ENCODE results near the gene JAZF1. TPM values are rescaled to one million over a fixed set of nuclear protein-coding genes. Genes with fewer than 3 reads are reported as not detected.

JAZF1 gene
- total RNA-seq, 2 donors from 2014 or later = 9.3 to 37.4 TPM

DNA sequence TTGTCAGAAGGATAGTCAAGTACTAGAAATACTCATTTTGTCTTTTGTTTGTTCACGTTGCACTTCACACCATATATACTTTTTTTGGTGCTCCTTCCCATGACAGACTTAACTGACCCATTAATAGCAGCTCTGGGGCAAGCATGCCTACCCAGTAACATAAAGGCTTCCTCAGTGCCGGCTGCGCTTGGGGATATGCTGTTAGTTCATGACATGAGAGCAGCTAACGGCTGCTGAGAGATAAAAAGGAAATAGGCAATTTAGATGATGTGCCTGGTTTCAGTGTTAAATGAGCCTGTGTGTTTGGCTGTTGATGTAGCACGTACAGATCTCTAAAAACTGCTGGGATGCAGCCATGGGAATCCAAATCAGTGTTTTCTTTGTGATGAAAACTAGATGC lies 354.2 kb downstream of the JAZF1 start:
- H3K36me3 ChIP-seq = no peaks in the 10 kb centered on the region
- intact Hi-C loops (cut with DNase I) = no loop called here
- no peak for DNase-seq (ENCODE audit: low spot score)
- H3K27ac ChIP-seq = no peak overlapping the region
- H3K4me1 ChIP-seq (replicated peaks) = no peaks in the 10 kb centered on the region
- H3K27me3 ChIP-seq (replicated peaks; ENCODE audit: insufficient read depth) = no peaks in the 10 kb centered on the region
- WGBS = 89% methylated on average over 5 of the region's 5 CpGs
- H3K9me3 ChIP-seq = no peaks in the 10 kb centered on the region
- no peak overlapping the region for H3K4me3 ChIP-seq
- TF ChIP-seq, protein P1, sequence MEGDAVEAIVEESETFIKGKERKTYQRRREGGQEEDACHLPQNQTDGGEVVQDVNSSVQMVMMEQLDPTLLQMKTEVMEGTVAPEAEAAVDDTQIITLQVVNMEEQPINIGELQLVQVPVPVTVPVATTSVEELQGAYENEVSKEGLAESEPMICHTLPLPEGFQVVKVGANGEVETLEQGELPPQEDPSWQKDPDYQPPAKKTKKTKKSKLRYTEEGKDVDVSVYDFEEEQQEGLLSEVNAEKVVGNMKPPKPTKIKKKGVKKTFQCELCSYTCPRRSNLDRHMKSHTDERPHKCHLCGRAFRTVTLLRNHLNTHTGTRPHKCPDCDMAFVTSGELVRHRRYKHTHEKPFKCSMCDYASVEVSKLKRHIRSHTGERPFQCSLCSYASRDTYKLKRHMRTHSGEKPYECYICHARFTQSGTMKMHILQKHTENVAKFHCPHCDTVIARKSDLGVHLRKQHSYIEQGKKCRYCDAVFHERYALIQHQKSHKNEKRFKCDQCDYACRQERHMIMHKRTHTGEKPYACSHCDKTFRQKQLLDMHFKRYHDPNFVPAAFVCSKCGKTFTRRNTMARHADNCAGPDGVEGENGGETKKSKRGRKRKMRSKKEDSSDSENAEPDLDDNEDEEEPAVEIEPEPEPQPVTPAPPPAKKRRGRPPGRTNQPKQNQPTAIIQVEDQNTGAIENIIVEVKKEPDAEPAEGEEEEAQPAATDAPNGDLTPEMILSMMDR (IDR thresholded peaks at IDR 0.05) = no peak

DNA sequence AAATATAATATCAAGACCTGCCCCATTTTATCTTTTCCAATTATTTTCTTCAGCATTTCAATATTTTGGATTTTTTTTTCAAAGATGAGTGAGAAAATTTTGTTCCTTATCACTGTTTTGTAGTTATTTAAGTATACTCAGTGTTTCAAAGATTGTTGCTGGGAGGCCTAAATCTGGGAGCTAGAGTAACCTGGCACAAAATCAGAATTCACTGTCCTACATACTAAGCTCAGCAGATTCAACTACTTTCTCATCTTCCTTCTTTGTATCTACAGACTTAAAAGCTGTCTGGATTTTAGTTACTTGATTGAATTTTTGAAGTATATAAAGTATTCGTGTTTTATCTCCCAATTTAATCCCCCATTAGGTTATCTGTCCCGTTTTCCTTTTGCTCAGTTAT lies 354.7 kb downstream of the JAZF1 start:
- DNase-seq (ENCODE audit: low spot score) = no peak
- H3K36me3 ChIP-seq = no peaks in the 10 kb centered on the region
- WGBS = 88% methylated on average over 2 of the region's 2 CpGs
- intact Hi-C loops (cut with DNase I) = no loop called here
- no peak overlapping the region for H3K4me3 ChIP-seq
- no peak overlapping the region for H3K27ac ChIP-seq
- TF ChIP-seq, protein P1 (IDR thresholded peaks at IDR 0.05) = no peak
- no peak for TF ChIP-seq POLR2A (IDR thresholded peaks at IDR 0.05)
- no peak for TF ChIP-seq POLR2AphosphoS5 (IDR thresholded peaks at IDR 0.05)
- H3K9me3 ChIP-seq = no peaks in the 10 kb centered on the region
- H3K4me1 ChIP-seq (replicated peaks) = no peaks in the 10 kb centered on the region
- no peaks in the 10 kb centered on the region for H3K27me3 ChIP-seq (replicated peaks; ENCODE audit: insufficient read depth)

DNA sequence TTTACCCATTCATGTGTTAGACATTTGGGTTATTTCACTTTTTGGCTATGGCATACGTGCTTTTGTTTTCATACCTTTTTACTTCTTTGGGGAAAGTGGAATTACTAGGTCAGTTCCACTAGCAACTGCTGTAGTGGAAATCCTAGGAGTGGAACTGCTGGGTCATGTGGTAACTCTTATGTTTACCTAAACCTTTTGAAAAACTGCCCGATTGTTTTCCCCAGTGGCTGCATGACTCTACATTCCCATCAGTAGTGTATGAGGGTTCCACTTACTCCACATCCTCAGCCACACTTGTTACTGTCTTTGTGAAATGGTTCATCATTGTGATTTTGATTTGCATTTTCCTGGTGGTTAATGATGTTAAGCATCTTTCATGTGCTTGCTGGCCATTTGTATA lies 358.4 kb downstream of the JAZF1 start:
- 70% methylated on average over 2 of the region's 2 CpGs for WGBS
- Histone ChIP-seq H3K4me1 (replicated peaks) (no peaks in the 10 kb centered on the region), H3K27ac (no peak overlapping the region), H3K27me3 (replicated peaks; ENCODE audit: insufficient read depth) (no peaks in the 10 kb centered on the region), H3K9me3 (no peaks in the 10 kb centered on the region), H3K4me3 (no peak overlapping the region), H3K36me3 (no peaks in the 10 kb centered on the region)
- TF ChIP-seq POLR2AphosphoS5 (IDR thresholded peaks at IDR 0.05) (no peak), POLR2A (IDR thresholded peaks at IDR 0.05) (no peak)
- TF ChIP-seq, protein P1 (IDR thresholded peaks at IDR 0.05) = no peak
- no peak for DNase-seq (ENCODE audit: low spot score)
- intact Hi-C loops (cut with DNase I) = no loop called here

DNA sequence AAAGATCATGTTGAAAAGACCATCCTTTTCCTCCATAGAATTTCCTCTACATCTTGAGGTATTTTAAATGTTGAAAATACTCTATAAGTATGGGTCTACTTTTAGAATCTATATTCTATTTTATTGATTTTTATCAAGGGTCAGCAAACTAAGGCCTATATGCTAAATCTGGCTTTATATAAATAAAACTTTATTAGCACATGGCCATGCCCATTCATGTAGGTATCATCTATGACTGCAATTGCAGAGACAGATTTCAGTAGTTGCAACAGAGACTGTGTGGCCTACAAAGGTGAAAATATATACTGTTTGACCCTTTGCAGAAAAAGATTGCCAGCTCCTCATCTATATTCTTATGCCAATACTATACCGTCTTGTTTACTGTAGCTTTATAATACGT lies 367.9 kb downstream of the JAZF1 start:
- H3K36me3 ChIP-seq = no peaks in the 10 kb centered on the region
- H3K9me3 ChIP-seq = no peaks in the 10 kb centered on the region
- no peak overlapping the region for H3K27ac ChIP-seq
- DNase-seq (ENCODE audit: low spot score) = no peak
- H3K4me1 ChIP-seq (replicated peaks) = no peaks in the 10 kb centered on the region
- WGBS = 98% methylated on average over 2 of the region's 2 CpGs
- intact Hi-C loops (cut with DNase I) = no loop called here
- TF ChIP-seq, protein P1 (IDR thresholded peaks at IDR 0.05) = no peak
- no peak for TF ChIP-seq POLR2A (IDR thresholded peaks at IDR 0.05)
- no peak for TF ChIP-seq POLR2AphosphoS5 (IDR thresholded peaks at IDR 0.05)
- H3K4me3 ChIP-seq = no peak overlapping the region
- H3K27me3 ChIP-seq (replicated peaks; ENCODE audit: insufficient read depth) = no peaks in the 10 kb centered on the region

DNA sequence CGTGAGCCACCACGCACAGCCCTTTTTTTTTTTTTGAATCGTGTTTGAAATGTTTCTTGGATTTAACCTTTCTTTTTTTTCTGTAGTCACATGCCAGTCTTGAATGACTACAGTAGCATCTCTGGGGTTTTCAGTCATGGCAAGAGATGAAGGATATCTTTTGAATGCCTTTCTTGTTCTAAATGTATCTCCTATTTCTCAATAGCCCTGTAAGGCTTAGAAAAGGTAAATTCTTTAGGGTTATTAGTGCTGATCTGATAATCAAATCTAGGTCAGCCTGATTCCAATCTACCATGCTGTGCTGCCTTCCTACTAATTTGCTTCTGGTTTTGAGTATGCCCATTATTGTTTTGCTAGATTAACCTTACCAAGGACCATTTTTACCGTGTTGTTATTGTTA lies 370.4 kb downstream of the JAZF1 start:
- H3K36me3 ChIP-seq = no peaks in the 10 kb centered on the region
- no peaks in the 10 kb centered on the region for H3K27me3 ChIP-seq (replicated peaks; ENCODE audit: insufficient read depth)
- no peak for DNase-seq (ENCODE audit: low spot score)
- 95% methylated on average over 4 of the region's 4 CpGs for WGBS
- TF ChIP-seq POLR2AphosphoS5 (IDR thresholded peaks at IDR 0.05) (no peak), POLR2A (IDR thresholded peaks at IDR 0.05) (no peak)
- TF ChIP-seq, protein P1 (IDR thresholded peaks at IDR 0.05) = no peak
- no peak overlapping the region for H3K27ac ChIP-seq
- H3K4me3 ChIP-seq = no peak overlapping the region
- H3K9me3 ChIP-seq = no peaks in the 10 kb centered on the region
- intact Hi-C loops (cut with DNase I) = no loop called here
- H3K4me1 ChIP-seq (replicated peaks) = no peaks in the 10 kb centered on the region

Measured in prostate gland (tissue), 2 donors.